ENCODE measurements around the gene ATP5F1E. TPM values are rescaled to one million over a fixed set of nuclear protein-coding genes. Genes with fewer than 3 reads are reported as not detected.
A peak's percentile ranks its signal among the peaks of the same experiment; 100 is the strongest.
"Not testable (repeated sequence)": the region's sequence is repeated elsewhere in the genome, so short reads cannot be mapped to it uniquely, and the experiment has no call there.

The ATP5F1E gene
- total RNA-seq, 1 donor, result 27.2 TPM

- H3K4me3 ChIP-seq (ENCODE audit: low read depth, low read length), result no peak overlapping the region
Measured at GRCh38 chr20:58986968-58987517, 45.1 kb downstream of the ATP5F1E start.

GRCh38 chr20:58986286-58986967, 45.7 kb downstream of the ATP5F1E start:
- no peak for DNase-seq (ENCODE audit: low read depth)
- TF ChIP-seq CTCF (IDR thresholded peaks at IDR 0.05; ENCODE audit: insufficient read depth, low read depth, low read length), result no peak
- no peak overlapping the region for H3K4me3 ChIP-seq (ENCODE audit: low read depth, low read length)

More at GRCh38 chr20:58986968-58987517, 45.1 kb downstream of the ATP5F1E start:
- no peak for DNase-seq (ENCODE audit: low read depth)
- no peak for TF ChIP-seq CTCF (IDR thresholded peaks at IDR 0.05; ENCODE audit: insufficient read depth, low read depth, low read length)

- no peak for TF ChIP-seq CTCF (IDR thresholded peaks at IDR 0.05; ENCODE audit: insufficient read depth, low read depth, low read length)
- DNase-seq (ENCODE audit: low read depth), result peak; percentile 10
- H3K4me3 ChIP-seq (ENCODE audit: low read depth, low read length), result no peak overlapping the region
Measured at GRCh38 chr20:58985656-58986055, 46.5 kb downstream of the ATP5F1E start.

GRCh38 chr20:58984691-58985090, 47.4 kb downstream of the ATP5F1E start:
- DNase-seq (ENCODE audit: low read depth), result no peak
- no peak for TF ChIP-seq CTCF (IDR thresholded peaks at IDR 0.05; ENCODE audit: insufficient read depth, low read depth, low read length)
- no peak overlapping the region for H3K4me3 ChIP-seq (ENCODE audit: low read depth, low read length)

GRCh38 chr20:58983115-58983468, 49.0 kb downstream of the ATP5F1E start:
- DNase-seq (ENCODE audit: low read depth), result not testable (repeated sequence)

GRCh38 chr20:58982406-58983114, 49.6 kb downstream of the ATP5F1E start:
- DNase-seq (ENCODE audit: low read depth), result no peak
- H3K4me3 ChIP-seq (ENCODE audit: low read depth, low read length), result peak overlapping the region; percentile 77

More at GRCh38 chr20:58983115-58983468, 49.0 kb downstream of the ATP5F1E start:
- H3K4me3 ChIP-seq (ENCODE audit: low read depth, low read length), result not testable (repeated sequence)

More at GRCh38 chr20:58982406-58983114, 49.6 kb downstream of the ATP5F1E start:
- TF ChIP-seq CTCF (IDR thresholded peaks at IDR 0.05; ENCODE audit: insufficient read depth, low read depth, low read length), result no peak
